Measurements from ENCODE around the gene METTL24. TPM values are rescaled to one million over a fixed set of nuclear protein-coding genes. Genes with fewer than 3 reads are reported as not detected.

Gene METTL24
- total and polyA plus RNA-seq, 10 of the 15 experiments (the other 5 are each of a cell fraction or from before 2014, with no cell fraction given), result 0.20 TPM; not detected in 9

- DNase-seq (ENCODE audit: low read depth, low spot score) (no peak), ATAC-seq (no peak), FAIRE-seq (no peak)
- Histone ChIP-seq H3K9ac (ENCODE audit: control insufficient read depth, insufficient read depth, low read length) (no peak overlapping the region), H3K9me3 (replicated peaks; ENCODE audit: control insufficient read depth, insufficient read depth, low read length) (no peaks in the 10 kb centered on the region), H3K4me3 (no peak overlapping the region), H3K27ac (ENCODE audit: control insufficient read depth, insufficient read depth) (no peak overlapping the region), H3K79me2 (ENCODE audit: control insufficient read depth, insufficient read depth, low read length) (no peaks in the 10 kb centered on the region), H4K20me1 (ENCODE audit: control insufficient read depth, insufficient read depth) (no peaks in the 10 kb centered on the region), H3K36me3 (ENCODE audit: control insufficient read depth in 2 of 2, insufficient read depth in 2 of 2, low read length in 1 of 2) (no peaks in the 10 kb centered on the region), H3K4me1 (ENCODE audit: control insufficient read depth, insufficient read depth, low read length) (no peaks in the 10 kb centered on the region), H3K27me3 (replicated peaks in 1 of 2; ENCODE audit: control insufficient read depth in 2 of 2, insufficient read depth in 2 of 2, low read length in 1 of 2) (no peaks in the 10 kb centered on the region; a peak in 1 of 4 replicates), H3K4me2 (ENCODE audit: control insufficient read depth, insufficient read depth) (no peak overlapping the region), H2AFZ (ENCODE audit: control insufficient read depth, low read depth, low read length) (no peak overlapping the region)
- no TSS peak for BruUV-seq (replicated peaks)
- intact Hi-C loops (cut with micrococcal nuclease; ENCODE audit: unreplicated experiment) (no loop called here), in situ Hi-C loops (cut with MboI) (no loop called here)
- RAD21 ChIA-PET (ENCODE audit: unreplicated experiment), result no interaction called here
- SMC1A ChIA-PET (ENCODE audit: uncharacterized antibody, unreplicated experiment), result no interaction called here
- CTCF ChIA-PET, result interaction anchor here (4.1 kb wide), 1 partner anchor 10 kb away, joined by 14 read pairs; no protein-coding TSS in a partner anchor
- TF ChIP-seq IKZF2 (IDR thresholded peaks at IDR 0.05) (no peak), NFYA (IDR thresholded peaks at IDR 0.05; ENCODE audit: borderline replicate concordance, low read depth, low read length) (no peak)
- POLR2A ChIA-PET, result no interaction called here
- WGBS (ENCODE audit: insufficient coverage, insufficient replicate concordance, low lambda C conversion rate, missing lambda C conversion rate), result 49% methylated on average over 4 of the region's 4 CpGs
Measured at GRCh38 chr6:110401585-110402176, 43.5 kb upstream of the METTL24 start.

GRCh38 chr6:110400208-110400607, 42.1 kb upstream of the METTL24 start:
- no peak for TF ChIP-seq BCL11A (IDR thresholded peaks at IDR 0.05; ENCODE audit: low read depth, low read length)
- no peak for TF ChIP-seq FOXK2 (IDR thresholded peaks at IDR 0.05)
- TF ChIP-seq KDM1A (IDR thresholded peaks at IDR 0.05; ENCODE audit: borderline replicate concordance), result no peak
- no peak for TF ChIP-seq NFXL1 (IDR thresholded peaks at IDR 0.05; ENCODE audit: borderline replicate concordance)
- no peak for TF ChIP-seq USF2 (IDR thresholded peaks at IDR 0.05; ENCODE audit: borderline replicate concordance, low read depth, low read length)
- TF ChIP-seq E2F8 (IDR thresholded peaks at IDR 0.05; ENCODE audit: low read depth, partially characterized antibody), result no peak
- TF ChIP-seq YBX1 (IDR thresholded peaks at IDR 0.05), result no peak
- TF ChIP-seq ELK1 (IDR thresholded peaks at IDR 0.05; ENCODE audit: low read depth, low read length), result no peak
- no peak for TF ChIP-seq NRF1 (conservative IDR thresholded peaks at IDR 0.05; ENCODE audit: low read depth, low read length)
- TF ChIP-seq SMC3 (IDR thresholded peaks at IDR 0.05; ENCODE audit: borderline replicate concordance, low read length), result no peak
- no peak for TF ChIP-seq RAD51 (IDR thresholded peaks at IDR 0.05)
- Histone ChIP-seq H3K9ac (ENCODE audit: control insufficient read depth, insufficient read depth, low read length) (no peak overlapping the region), H4K20me1 (ENCODE audit: control insufficient read depth, insufficient read depth) (no peaks in the 10 kb centered on the region), H3K9me3 (replicated peaks; ENCODE audit: control insufficient read depth, insufficient read depth, low read length) (no peaks in the 10 kb centered on the region), H3K27me3 (replicated peaks in 1 of 2; ENCODE audit: control insufficient read depth in 2 of 2, insufficient read depth in 2 of 2, low read length in 1 of 2) (peaks cover 0 to 4% of the 10 kb centered on the region in 2 experiments; a peak in 2 of 4 replicates), H3K36me3 (ENCODE audit: control insufficient read depth in 2 of 2, insufficient read depth in 2 of 2, low read length in 1 of 2) (no peaks in the 10 kb centered on the region), H3K4me2 (ENCODE audit: control insufficient read depth, insufficient read depth) (no peak overlapping the region), H3K4me3 (no peak overlapping the region), H3K27ac (ENCODE audit: control insufficient read depth, insufficient read depth) (no peak overlapping the region), H3K4me1 (ENCODE audit: control insufficient read depth, insufficient read depth, low read length) (no peaks in the 10 kb centered on the region), H2AFZ (ENCODE audit: control insufficient read depth, low read depth, low read length) (no peak overlapping the region), H3K79me2 (ENCODE audit: control insufficient read depth, insufficient read depth, low read length) (no peaks in the 10 kb centered on the region)
- BruUV-seq (replicated peaks), result no TSS peak
- intact Hi-C loops (cut with micrococcal nuclease; ENCODE audit: unreplicated experiment), result no loop called here
- ChIA-PET POLR2A (no interaction called here), SMC1A (ENCODE audit: uncharacterized antibody, unreplicated experiment) (no interaction called here), CTCF (no interaction called here), RAD21 (ENCODE audit: unreplicated experiment) (no interaction called here)
- FAIRE-seq, result no peak
- no peak for DNase-seq (ENCODE audit: low read depth, low spot score)
- in situ Hi-C loops (cut with MboI), result no loop called here
- WGBS (ENCODE audit: insufficient coverage, insufficient replicate concordance, low lambda C conversion rate, missing lambda C conversion rate), result 64% methylated on average over 11 of the region's 18 CpGs
- no peak for ATAC-seq

Measured in GM12878 (cell line).